HUES6 (cell line): ENCODE measurements around the gene PLK4.
"Not testable (repeated sequence)": the region's sequence is repeated elsewhere in the genome, so short reads cannot be mapped to it uniquely, and the experiment has no call there.

Source experiments
- H3K27ac ChIP-seq: 2 replicates; pipeline ENCODE4 v1.7.0; 2013; ENCODE audit warnings: low read depth, mild to moderate bottlenecking, low read length, inconsistent platforms
- H3K27me3 ChIP-seq: 2 replicates; pipeline ENCODE4 v1.6.1; 2013; ENCODE audit warnings: low read length; ENCODE audit not compliant: control insufficient read depth, insufficient read depth
- H3K36me3 ChIP-seq: 2 replicates; pipeline ENCODE4 v1.6.1; 2013; ENCODE audit warnings: low read length; ENCODE audit not compliant: control insufficient read depth, insufficient read depth
- H3K4me1 ChIP-seq: 2 replicates; pipeline ENCODE4 v1.6.1; 2013; ENCODE audit warnings: low read length; ENCODE audit not compliant: control insufficient read depth, insufficient read depth
- H3K4me3 ChIP-seq: 2 replicates; pipeline ENCODE4 v1.5.1; 2013; ENCODE audit warnings: low read depth, low read length
- H3K9ac ChIP-seq: one replicate; pipeline ENCODE4 v1.6.1; 2013; ENCODE audit warnings: mild to moderate bottlenecking, low read length
- H3K9me3 ChIP-seq: 2 replicates; pipeline ENCODE4 v1.6.1; 2013; ENCODE audit warnings: low read depth, low read length; ENCODE audit not compliant: control insufficient read depth, insufficient read depth

The PLK4 gene

DNA sequence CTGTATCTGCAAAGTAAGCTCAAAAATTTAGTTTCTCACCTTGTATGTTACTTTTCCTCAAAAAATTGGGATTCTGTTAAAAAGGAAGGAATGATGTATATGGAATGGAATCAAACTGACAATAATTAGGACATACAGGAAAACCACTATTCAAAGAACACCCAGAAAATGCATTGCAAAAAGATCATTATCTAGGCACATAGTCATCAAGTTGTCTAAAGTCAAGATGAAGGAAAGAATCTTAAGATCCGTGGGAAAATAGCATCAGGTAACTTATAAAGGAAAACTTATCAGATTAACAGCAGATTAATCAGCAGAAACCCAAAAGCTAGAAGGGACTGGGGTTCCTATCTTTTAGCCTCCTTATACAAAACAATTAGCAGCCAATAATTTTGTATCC, 23.1 kb upstream of the PLK4 start:
- peaks cover 14% of the 10 kb centered on the region for H3K4me1 ChIP-seq
- no peak overlapping the region for H3K9ac ChIP-seq
- peaks cover 8% of the 10 kb centered on the region for H3K9me3 ChIP-seq
- no peaks in the 10 kb centered on the region for H3K27me3 ChIP-seq
- no peak overlapping the region for H3K27ac ChIP-seq
- no peak overlapping the region for H3K4me3 ChIP-seq
- no peaks in the 10 kb centered on the region for H3K36me3 ChIP-seq

GRCh38 chr4:127868196-127868595, 12.5 kb upstream of the PLK4 start:
- Histone ChIP-seq H3K9ac (no peak overlapping the region), H3K36me3 (no peaks in the 10 kb centered on the region), H3K4me1 (no peaks in the 10 kb centered on the region; the same call in 1 of the 2 replicates), H3K27ac (no peak overlapping the region), H3K4me3 (no peak overlapping the region), H3K9me3 (no peaks in the 10 kb centered on the region), H3K27me3 (no peaks in the 10 kb centered on the region)

GRCh38 chr4:127870281-127870680, 10.4 kb upstream of the PLK4 start:
- Histone ChIP-seq H3K4me3 (no peak overlapping the region), H3K27ac (no peak overlapping the region), H3K36me3 (no peaks in the 10 kb centered on the region)

DNA sequence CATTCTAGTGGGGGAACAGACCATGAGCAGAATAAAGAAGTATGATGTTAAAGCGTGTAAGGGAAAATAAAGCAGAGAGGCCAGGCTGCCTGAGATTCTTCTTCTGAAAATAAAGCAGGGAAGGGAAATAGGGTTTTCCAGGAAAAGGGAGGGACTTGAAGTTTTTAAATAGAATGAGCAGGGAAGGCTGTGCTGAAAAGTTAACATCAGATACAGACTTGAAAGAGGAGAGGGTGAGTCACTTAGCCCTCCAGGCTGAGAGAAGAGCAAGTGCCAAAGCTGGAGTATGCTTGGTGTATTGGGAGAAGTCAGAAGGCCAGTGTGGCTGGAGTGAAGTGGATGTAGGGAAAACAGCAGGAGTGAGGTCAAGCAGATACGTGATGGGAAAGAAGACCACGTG, 10.0 kb upstream of the PLK4 start:
- H3K9me3 ChIP-seq: no peaks in the 10 kb centered on the region
- no peak overlapping the region for H3K9ac ChIP-seq
- no peak overlapping the region for H3K27ac ChIP-seq
- H3K36me3 ChIP-seq: no peaks in the 10 kb centered on the region
- H3K27me3 ChIP-seq: no peaks in the 10 kb centered on the region
- no peak overlapping the region for H3K4me3 ChIP-seq
- H3K4me1 ChIP-seq: no peaks in the 10 kb centered on the region; the same call in 1 of the 2 replicates

More at GRCh38 chr4:127870281-127870680, 10.4 kb upstream of the PLK4 start:
- H3K27me3 ChIP-seq: no peaks in the 10 kb centered on the region
- no peak overlapping the region for H3K9ac ChIP-seq
- H3K9me3 ChIP-seq: no peaks in the 10 kb centered on the region
- H3K4me1 ChIP-seq: no peaks in the 10 kb centered on the region; the same call in 1 of the 2 replicates

DNA sequence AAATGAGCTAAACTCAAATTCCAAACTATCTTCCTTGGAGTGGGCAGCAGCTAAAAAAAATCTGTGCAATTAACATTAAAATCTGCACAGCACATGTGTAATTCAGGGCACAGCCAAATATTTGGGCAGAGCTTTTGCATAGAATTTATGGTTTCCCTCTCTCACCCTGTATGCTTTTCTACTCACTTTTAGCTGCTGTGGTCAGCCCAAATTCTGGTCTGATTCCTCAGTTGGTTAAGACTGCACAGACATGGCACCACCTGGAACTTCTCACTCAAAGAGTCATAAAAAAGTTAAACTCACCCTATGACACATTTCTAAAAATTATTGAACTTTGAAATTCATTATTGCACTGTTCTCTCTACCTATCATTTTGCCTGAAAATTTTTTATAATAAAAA, 4.9 kb upstream of the PLK4 start:
- no peaks in the 10 kb centered on the region for H3K36me3 ChIP-seq
- no peaks in the 10 kb centered on the region for H3K9me3 ChIP-seq
- no peak overlapping the region for H3K4me3 ChIP-seq
- H3K27me3 ChIP-seq: no peaks in the 10 kb centered on the region
- no peaks in the 10 kb centered on the region; the same call in 1 of the 2 replicates for H3K4me1 ChIP-seq
- no peak overlapping the region for H3K27ac ChIP-seq
- H3K9ac ChIP-seq: no peak overlapping the region

DNA sequence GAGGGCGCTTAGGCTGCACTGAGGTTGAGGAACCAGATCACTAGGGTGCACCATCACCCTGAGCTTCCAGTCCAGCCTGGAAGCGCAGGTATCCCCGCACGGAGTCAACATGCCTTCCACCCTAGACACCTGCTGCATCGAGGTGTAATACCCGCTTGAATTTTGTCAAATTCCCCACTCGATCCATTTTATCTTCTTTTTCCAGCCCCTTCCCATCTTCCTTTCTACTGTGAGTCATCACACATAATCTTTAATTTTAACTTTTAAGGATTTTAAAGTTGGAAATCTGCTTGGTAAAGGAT, 821 bp downstream of the PLK4 start:
- Histone ChIP-seq H3K27me3 (no peaks in the 10 kb centered on the region), H3K9me3 (no peaks in the 10 kb centered on the region), H3K4me1 (peaks cover 4% of the 10 kb centered on the region; the same call in 1 of the 2 replicates), H3K36me3 (peaks cover 39% of the 10 kb centered on the region), H3K9ac (peak overlapping the region; percentile 97), H3K4me3 (peak overlapping the region; percentile 88), H3K27ac (no peak overlapping the region)

- no peak overlapping the region for H3K9ac ChIP-seq
- no peak overlapping the region for H3K4me3 ChIP-seq
- no peaks in the 10 kb centered on the region for H3K27me3 ChIP-seq
- H3K9me3 ChIP-seq: no peaks in the 10 kb centered on the region
- no peak overlapping the region for H3K27ac ChIP-seq
- peaks cover 96% of the 10 kb centered on the region for H3K36me3 ChIP-seq
- no peaks in the 10 kb centered on the region for H3K4me1 ChIP-seq
Measured at GRCh38 chr4:127888559-127888958, 7.9 kb downstream of the PLK4 start.

DNA sequence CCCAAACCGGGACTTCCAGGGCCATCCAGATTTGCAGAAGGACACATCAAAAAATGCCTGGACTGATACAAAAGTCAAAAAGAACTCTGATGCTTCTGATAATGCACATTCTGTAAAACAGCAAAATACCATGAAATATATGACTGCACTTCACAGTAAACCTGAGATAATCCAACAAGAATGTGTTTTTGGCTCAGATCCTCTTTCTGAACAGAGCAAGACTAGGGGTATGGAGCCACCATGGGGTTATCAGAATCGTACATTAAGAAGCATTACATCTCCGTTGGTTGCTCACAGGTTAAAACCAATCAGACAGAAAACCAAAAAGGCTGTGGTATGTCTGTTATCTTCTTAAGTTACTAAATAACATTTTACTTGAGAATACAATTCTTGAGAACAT, 9.2 kb downstream of the PLK4 start:
- Histone ChIP-seq H3K36me3 (peaks cover 95% of the 10 kb centered on the region), H3K27ac (no peak overlapping the region), H3K4me3 (no peak overlapping the region)

DNA sequence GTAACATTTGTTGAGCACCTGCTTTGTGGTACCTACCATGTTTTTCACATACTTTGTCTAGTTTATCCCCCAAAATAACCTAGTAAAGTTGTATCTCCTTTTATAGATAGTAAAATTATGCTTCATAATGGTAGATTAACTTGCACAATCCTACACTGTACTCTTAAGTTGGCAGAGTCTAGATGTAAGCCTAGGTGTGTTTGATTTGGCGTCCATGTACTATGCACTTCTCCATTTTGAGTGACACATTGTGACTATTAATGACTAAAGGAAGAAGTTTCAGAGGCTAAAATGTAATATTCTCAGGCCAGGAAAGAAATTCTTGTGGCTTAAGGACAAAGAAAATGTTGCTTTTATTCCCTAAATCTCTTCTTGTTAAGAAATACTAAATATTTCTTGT, 15.4 kb downstream of the PLK4 start:
- Histone ChIP-seq H3K27ac (no peak overlapping the region), H3K4me1 (no peaks in the 10 kb centered on the region), H3K9ac (no peak overlapping the region), H3K4me3 (no peak overlapping the region), H3K9me3 (peaks cover 3% of the 10 kb centered on the region; the same call in 1 of the 2 replicates), H3K36me3 (peaks cover 78% of the 10 kb centered on the region), H3K27me3 (no peaks in the 10 kb centered on the region)

More for the DNA sequence above, 9.2 kb downstream of the PLK4 start:
- Histone ChIP-seq H3K9me3 (no peaks in the 10 kb centered on the region), H3K9ac (no peak overlapping the region), H3K27me3 (no peaks in the 10 kb centered on the region), H3K4me1 (no peaks in the 10 kb centered on the region)

- H3K9me3 ChIP-seq: peaks cover 3% of the 10 kb centered on the region; the same call in 1 of the 2 replicates
- no peak overlapping the region for H3K9ac ChIP-seq
- H3K4me3 ChIP-seq: no peak overlapping the region
- H3K27ac ChIP-seq: no peak overlapping the region
- no peaks in the 10 kb centered on the region for H3K4me1 ChIP-seq
- H3K36me3 ChIP-seq: peaks cover 73% of the 10 kb centered on the region
- no peaks in the 10 kb centered on the region for H3K27me3 ChIP-seq
Measured at GRCh38 chr4:127896528-127896927, 15.8 kb downstream of the PLK4 start.

GRCh38 chr4:127899682-127900081, 19.0 kb downstream of the PLK4 start:
- not testable (repeated sequence) for H3K9ac ChIP-seq, H3K4me1 ChIP-seq, H3K27me3 ChIP-seq, H3K27ac ChIP-seq, H3K9me3 ChIP-seq, H3K4me3 ChIP-seq
- peaks cover 43% of the 10 kb centered on the region for H3K36me3 ChIP-seq

DNA sequence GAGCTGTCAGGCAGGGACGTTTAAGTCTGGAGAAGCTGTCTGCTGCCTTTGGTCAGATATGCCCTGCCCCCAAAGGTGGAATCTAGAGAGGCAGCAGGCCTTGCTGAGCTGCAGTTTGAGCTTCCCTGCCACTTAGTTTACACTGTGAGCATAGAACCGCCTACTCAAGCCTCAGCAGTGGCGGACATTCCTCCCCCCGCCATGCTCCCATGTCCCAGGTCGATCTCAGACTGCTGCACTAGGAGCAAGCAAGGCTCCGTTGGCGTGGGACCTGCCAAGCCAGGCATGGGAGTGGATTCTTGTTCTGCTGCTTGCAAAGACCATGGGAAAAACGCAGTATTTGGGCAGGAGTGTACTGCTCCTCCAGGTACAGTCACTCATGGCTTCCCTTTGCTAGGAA, 24.3 kb downstream of the PLK4 start:
- Histone ChIP-seq H3K4me1 (peaks cover 3% of the 10 kb centered on the region; the same call in 1 of the 2 replicates), H3K27ac (no peak overlapping the region), H3K27me3 (no peaks in the 10 kb centered on the region), H3K9me3 (no peaks in the 10 kb centered on the region), H3K4me3 (no peak overlapping the region), H3K36me3 (no peaks in the 10 kb centered on the region), H3K9ac (no peak overlapping the region)
